ENCODE results near the gene MAF.

DNA sequence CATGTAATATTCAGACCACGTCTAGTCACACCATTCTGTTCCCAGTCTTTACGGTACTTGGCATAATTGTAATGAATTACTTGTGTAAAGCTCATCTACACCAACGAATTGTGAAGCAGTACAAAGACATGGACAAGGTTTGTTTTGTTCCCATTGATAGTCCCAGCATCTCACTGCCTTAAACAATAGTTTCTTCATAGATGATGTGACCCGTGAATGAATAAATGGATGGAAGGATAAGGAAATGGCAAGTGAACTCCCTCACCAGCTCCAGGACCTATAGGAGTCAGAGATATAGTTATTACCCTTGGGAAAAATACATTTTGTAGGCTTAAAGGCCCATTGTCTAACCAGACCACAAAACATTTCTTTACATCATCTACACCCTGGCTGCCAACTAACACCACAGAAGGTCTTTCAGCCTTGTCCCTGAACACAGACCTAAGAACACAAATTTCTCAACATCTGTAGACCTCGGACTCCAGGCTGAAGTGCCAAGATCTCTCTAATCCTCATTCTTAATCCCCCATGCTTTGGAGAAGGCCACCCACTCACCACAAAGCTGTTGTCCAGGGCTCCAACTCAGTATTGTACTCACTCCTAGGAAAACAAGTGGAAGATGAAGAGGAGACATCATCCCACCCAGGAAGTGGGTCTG, 38.2 kb downstream of the MAF start:
- TF ChIP-seq, protein P1, sequence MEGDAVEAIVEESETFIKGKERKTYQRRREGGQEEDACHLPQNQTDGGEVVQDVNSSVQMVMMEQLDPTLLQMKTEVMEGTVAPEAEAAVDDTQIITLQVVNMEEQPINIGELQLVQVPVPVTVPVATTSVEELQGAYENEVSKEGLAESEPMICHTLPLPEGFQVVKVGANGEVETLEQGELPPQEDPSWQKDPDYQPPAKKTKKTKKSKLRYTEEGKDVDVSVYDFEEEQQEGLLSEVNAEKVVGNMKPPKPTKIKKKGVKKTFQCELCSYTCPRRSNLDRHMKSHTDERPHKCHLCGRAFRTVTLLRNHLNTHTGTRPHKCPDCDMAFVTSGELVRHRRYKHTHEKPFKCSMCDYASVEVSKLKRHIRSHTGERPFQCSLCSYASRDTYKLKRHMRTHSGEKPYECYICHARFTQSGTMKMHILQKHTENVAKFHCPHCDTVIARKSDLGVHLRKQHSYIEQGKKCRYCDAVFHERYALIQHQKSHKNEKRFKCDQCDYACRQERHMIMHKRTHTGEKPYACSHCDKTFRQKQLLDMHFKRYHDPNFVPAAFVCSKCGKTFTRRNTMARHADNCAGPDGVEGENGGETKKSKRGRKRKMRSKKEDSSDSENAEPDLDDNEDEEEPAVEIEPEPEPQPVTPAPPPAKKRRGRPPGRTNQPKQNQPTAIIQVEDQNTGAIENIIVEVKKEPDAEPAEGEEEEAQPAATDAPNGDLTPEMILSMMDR (IDR thresholded peaks at IDR 0.05 in 4 of 5, conservative IDR thresholded peaks at IDR 0.05 in 1 of 5), result no peak
- no peak for TF ChIP-seq POLR2A (IDR thresholded peaks at IDR 0.05)
